Calu3 (cell line): ENCODE data around the gene ABL1. TPM values are rescaled to one million over a fixed set of nuclear protein-coding genes. Genes with fewer than 3 reads are reported as not detected.

Source experiments
- BruUV-seq: library from RNA; stranded (reverse); fragments of 400-500 nt; replicated peaks from 2 replicates; lab custom pipeline; 2021; lab: Mats Ljungman, UMichigan
- CTCF ChIA-PET: fragments of 300-600 bp; sonication (Branson Sonifier 250); formaldehyde crosslinking; loops from one replicate; lab custom pipeline; 2022; ENCODE audit warnings: antibody characterized with exemption; lab: Charles Lee
- DNase-seq: peaks from one replicate; pipeline ENCODE4 v3.0.0; 2022
- H3K27ac Mint-ChIP-seq: one replicate; pipeline ENCODE4 v1.8.0; 2022; ENCODE audit warnings: mixed read lengths; ENCODE audit not compliant: unreplicated experiment
- H3K27me3 Mint-ChIP-seq: one replicate; pipeline ENCODE4 v1.8.0; 2022; ENCODE audit warnings: mixed read lengths; ENCODE audit not compliant: unreplicated experiment
- H3K36me3 Mint-ChIP-seq: one replicate; pipeline ENCODE4 v1.8.0; 2022; ENCODE audit warnings: mild to moderate bottlenecking, moderate library complexity, mixed read lengths; ENCODE audit not compliant: insufficient read depth, unreplicated experiment
- H3K4me1 Mint-ChIP-seq: one replicate; pipeline ENCODE4 v1.8.0; 2022; ENCODE audit warnings: mild to moderate bottlenecking, low read depth, mixed read lengths; ENCODE audit not compliant: unreplicated experiment
- H3K4me3 Mint-ChIP-seq: one replicate; pipeline ENCODE4 v1.8.0; 2022; ENCODE audit warnings: mild to moderate bottlenecking, low read depth, moderate library complexity, mixed read lengths; ENCODE audit not compliant: unreplicated experiment
- H3K9me3 Mint-ChIP-seq: one replicate; pipeline ENCODE4 v1.8.0; 2022; ENCODE audit warnings: low read depth, mixed read lengths; ENCODE audit not compliant: unreplicated experiment
- CTCF ChIP-seq: fragments of 200-600 bp; IDR thresholded peaks from one replicate; pipeline ENCODE4 v1.8.0; 2022; ENCODE audit warnings: antibody characterized with exemption; ENCODE audit not compliant: unreplicated experiment
- intact Hi-C: fragments of 100-400 bp; cut with micrococcal nuclease; formaldehyde crosslinking; loops from one replicate; pipeline ENCODE4 v1.10.0; 2022; ENCODE audit not compliant: unreplicated experiment
- total RNA-seq: library from RNA; stranded (reverse); gene quantifications from 2 replicates; pipeline ENCODE4 v1.2.3, GENCODE V29; 2022

The ABL1 gene
- total RNA-seq, 1 experiment from 2014 or later = 30.0 TPM

- intact Hi-C loops = loop anchor here (2.0 kb wide), 1 partner anchor 43 kb away; no protein-coding TSS in a partner anchor
- no peak overlapping the region for H3K4me3 Mint-ChIP-seq
- BruUV-seq = no TSS peak
- CTCF ChIA-PET = interaction anchor here (0.6 kb wide), 1 partner anchor 419 kb away, joined by 4 read pairs; no protein-coding TSS in a partner anchor
- DNase-seq = no peak
- no peaks in the 10 kb centered on the region for H3K36me3 Mint-ChIP-seq
- TF ChIP-seq CTCF = no peak
- no peaks in the 10 kb centered on the region for H3K4me1 Mint-ChIP-seq
- peaks cover 22% of the 10 kb centered on the region for H3K27me3 Mint-ChIP-seq
- H3K27ac Mint-ChIP-seq = no peak overlapping the region
- no peaks in the 10 kb centered on the region for H3K9me3 Mint-ChIP-seq
These were observed 62.9 kb downstream of the ABL1 start for GRCh38 chr9:130897848-130898551.

- Mint-ChIP-seq H3K27ac (no peak overlapping the region), H3K36me3 (no peaks in the 10 kb centered on the region), H3K4me1 (no peaks in the 10 kb centered on the region), H3K4me3 (no peak overlapping the region), H3K27me3 (peaks cover 27% of the 10 kb centered on the region), H3K9me3 (no peaks in the 10 kb centered on the region)
- BruUV-seq = no TSS peak
- no peak for DNase-seq
- no peak for TF ChIP-seq CTCF
- CTCF ChIA-PET = interaction anchor here (0.6 kb wide), 1 partner anchor 418 kb away, joined by 4 read pairs; no protein-coding TSS in a partner anchor
- intact Hi-C loops = no loop called here
These were observed 63.4 kb downstream of the ABL1 start for GRCh38 chr9:130898552-130898852.

DNA sequence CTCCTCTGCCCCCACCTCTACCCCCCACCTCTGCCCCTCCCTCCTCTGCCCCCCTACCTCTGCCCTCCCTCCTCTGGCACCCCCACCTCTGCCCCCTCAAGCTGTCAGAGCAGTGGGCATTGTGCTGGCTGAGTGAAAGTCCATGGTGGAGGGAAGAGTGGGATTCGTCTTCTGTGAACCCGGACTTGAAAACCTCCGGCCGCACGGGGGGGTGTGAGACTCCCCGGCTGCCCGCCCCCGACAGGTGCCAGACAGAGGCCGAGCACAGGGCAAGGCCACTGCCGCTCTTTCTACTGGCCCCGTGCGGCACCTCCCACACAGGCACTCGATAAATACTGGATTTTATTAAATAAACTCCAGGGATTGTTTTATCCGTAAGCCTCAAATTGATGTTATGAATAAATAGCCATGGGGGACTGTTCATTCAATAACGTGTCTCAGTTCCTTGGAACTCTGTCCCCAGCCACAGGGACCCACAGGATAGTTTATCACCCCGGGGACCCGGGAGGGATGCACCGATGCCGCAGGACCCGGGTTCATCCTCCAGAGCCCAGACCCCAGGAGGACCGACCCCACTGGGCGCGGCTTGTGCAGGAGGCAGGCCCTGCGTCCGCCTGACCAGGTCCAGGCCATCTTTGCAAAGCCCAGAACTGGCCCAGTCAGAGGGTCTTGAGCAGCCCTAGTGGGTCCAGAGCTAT lies 64.1 kb downstream of the ABL1 start:
- H3K9me3 Mint-ChIP-seq = no peaks in the 10 kb centered on the region
- intact Hi-C loops = no loop called here
- H3K36me3 Mint-ChIP-seq = no peaks in the 10 kb centered on the region
- no peak for TF ChIP-seq CTCF
- H3K4me3 Mint-ChIP-seq = no peak overlapping the region
- no peak overlapping the region for H3K27ac Mint-ChIP-seq
- CTCF ChIA-PET = interaction anchor here (1.4 kb wide), 1 partner anchor 100 kb away, joined by 3 read pairs; no protein-coding TSS in a partner anchor
- no TSS peak for BruUV-seq
- peaks cover 34% of the 10 kb centered on the region for H3K27me3 Mint-ChIP-seq
- no peaks in the 10 kb centered on the region for H3K4me1 Mint-ChIP-seq
- no peak for DNase-seq

- TF ChIP-seq CTCF = no peak
- no peak overlapping the region for H3K4me3 Mint-ChIP-seq
- BruUV-seq = no TSS peak
- H3K36me3 Mint-ChIP-seq = no peaks in the 10 kb centered on the region
- no peaks in the 10 kb centered on the region for H3K9me3 Mint-ChIP-seq
- H3K4me1 Mint-ChIP-seq = no peaks in the 10 kb centered on the region
- peaks cover 49% of the 10 kb centered on the region for H3K27me3 Mint-ChIP-seq
- CTCF ChIA-PET = interaction anchor here (1.4 kb wide), 1 partner anchor 98 kb away, joined by 3 read pairs; no protein-coding TSS in a partner anchor
- intact Hi-C loops = no loop called here
- no peak for DNase-seq
- H3K27ac Mint-ChIP-seq = no peak overlapping the region
These were observed 65.8 kb downstream of the ABL1 start for GRCh38 chr9:130900701-130901497.
